ENCODE data around the gene PCSK4.

GRCh38 chr19:1507763-1508506, 17.8 kb upstream of the PCSK4 start:
- TF ChIP-seq EZH2 (IDR thresholded peaks at IDR 0.05; ENCODE audit: borderline replicate concordance, low read length) (no peak), CTCF (conservative IDR thresholded peaks at IDR 0.05 in 1 of 2, IDR thresholded peaks at IDR 0.05 in 1 of 2; ENCODE audit: extremely low read depth in 1 of 2, insufficient read depth in 1 of 2, low read depth in 1 of 2, low read length in 2 of 2) (no peak)

All from mammary epithelial cell (primary cell).